K562 (cell line): ENCODE results near the gene TPX2. TPM values are rescaled to one million over a fixed set of nuclear protein-coding genes. Genes with fewer than 3 reads are reported as not detected.

ENCODE experiments used
- ATAC-seq: fragments of 200-7000 bp; cut with Tn5 transposase; 3 replicates; pipeline ENCODE4 v1.9.1; 2020; ENCODE audit warnings: moderate library complexity
- BruUV-seq: library from RNA; stranded (reverse); fragments of 400-500 nt; replicated peaks from 2 replicates; lab custom pipeline; 2021; lab: Mats Ljungman, UMichigan
- CTCF ChIA-PET: fragments of 300-600 bp; formaldehyde crosslinking; extraction: SDS; loops from one replicate; lab custom pipeline; 2021; ENCODE audit warnings: low intra/inter-chr PET ratio; lab: Yijun Ruan, JAX
- POLR2A ChIA-PET: fragments of 300-600, 350-650 bp; sonication (Branson Sonifier 250); formaldehyde crosslinking; extraction: SDS; loops from one replicate; lab custom pipeline; 2021; ENCODE audit warnings: antibody characterized with exemption, inconsistent platforms; lab: Yijun Ruan, JAX
- DNase-seq, 4 experiments: peaks; one replicate each; pipeline versions ENCODE4 v3.0.0 to v3.0.0-alpha.2; 2011 to 2018; ENCODE audit warnings: low spot score in 3 of 4, mixed read lengths in 3 of 4; ENCODE audit errors: extremely low read depth in 1 of 4
- FAIRE-seq: peaks from 2 replicates; lab custom pipeline; 2011; peaks lifted over from hg19 to GRCh38; lab: Jason Lieb, UNC
- H2AFZ ChIP-seq: 2 replicates; pipeline ENCODE4 v1.6.0; 2011; ENCODE audit warnings: low read depth, low read length, control low read depth, inconsistent platforms
- H3K27ac ChIP-seq: fragments of 200-600 bp; 3 replicates; pipeline ENCODE4 v1.8.0; 2011; ENCODE audit warnings: low read depth, mild to moderate bottlenecking, control low read depth, inconsistent platforms, low read length, moderate library complexity, mixed read lengths; ENCODE audit errors: extremely low read depth
- H3K27me3 ChIP-seq, 2 experiments: fragments of 300-600 bp in 1 of 2; 2 replicates in 1 of 2; 3 replicates in 1 of 2; pipeline versions ENCODE4 v1.6.0 to v1.8.0; 2011; ENCODE audit warnings: inconsistent platforms in 2 of 2, low read length in 2 of 2, mild to moderate bottlenecking in 1 of 2, mixed read lengths in 1 of 2, moderate library complexity in 1 of 2; ENCODE audit not compliant: control insufficient read depth in 2 of 2, insufficient read depth in 2 of 2
- H3K36me3 ChIP-seq: fragments of 300-600 bp; 3 replicates; pipeline ENCODE4 v1.8.0; 2011; ENCODE audit warnings: mild to moderate bottlenecking, low read length, inconsistent platforms; ENCODE audit not compliant: control insufficient read depth, insufficient read depth
- H3K4me1 ChIP-seq, 2 experiments: fragments of 200-600 bp in 1 of 2; replicated peaks in 1 of 2; 2 replicates in 1 of 2; 3 replicates in 1 of 2; pipeline versions ENCODE4 v1.5.1 to v1.8.0; 2011; ENCODE audit warnings: inconsistent platforms in 2 of 2, low read length in 2 of 2, mild to moderate bottlenecking in 1 of 2, mixed read lengths in 1 of 2, moderate library complexity in 1 of 2; ENCODE audit not compliant: control insufficient read depth in 2 of 2, insufficient read depth in 2 of 2
- H3K4me2 ChIP-seq: 2 replicates; pipeline ENCODE4 v1.6.1; 2011; ENCODE audit warnings: low read length, control low read depth, inconsistent platforms, mixed read lengths; ENCODE audit not compliant: insufficient read depth
- H3K4me3 ChIP-seq: fragments of 200-600 bp; sonication (generic), shearing (Covaris generic); 2 replicates; pipeline ENCODE4 v1.5.1; 2016; ENCODE audit warnings: control low read depth, inconsistent platforms
- H3K79me2 ChIP-seq: fragments of 200-600 bp; 3 replicates; pipeline ENCODE4 v1.8.0; 2011; ENCODE audit warnings: low read length, inconsistent platforms; ENCODE audit not compliant: control insufficient read depth, insufficient read depth
- H3K9ac ChIP-seq, 2 experiments: 2 replicates each; pipeline versions ENCODE4 v1.6.0 to v1.6.1; 2011; ENCODE audit warnings: low read depth in 2 of 2, low read length in 2 of 2, control low read depth in 1 of 2, inconsistent platforms in 1 of 2, mild to moderate bottlenecking in 1 of 2, mixed read lengths in 1 of 2; ENCODE audit not compliant: insufficient read depth in 1 of 2
- H3K9me1 ChIP-seq: one replicate; pipeline ENCODE4 v1.6.0; 2011; ENCODE audit warnings: inconsistent platforms, mild to moderate bottlenecking, low read length, moderate library complexity; ENCODE audit not compliant: control insufficient read depth, insufficient read depth
- H3K9me3 ChIP-seq: replicated peaks from 2 replicates; pipeline ENCODE4 v1.5.1; 2011; ENCODE audit warnings: low read depth, low read length, inconsistent platforms; ENCODE audit not compliant: control insufficient read depth, insufficient read depth
- H4K20me1 ChIP-seq: replicated peaks from 2 replicates; pipeline ENCODE4 v1.6.1; 2011; ENCODE audit warnings: low read length, inconsistent platforms, mixed read lengths; ENCODE audit not compliant: control insufficient read depth, insufficient read depth
- CCAR2 ChIP-seq: fragments of 200-400 bp; formaldehyde crosslinking; IDR thresholded peaks from 2 replicates; pipeline ENCODE4 v1.6.1; 2017; ENCODE audit warnings: mild to moderate bottlenecking, low read depth, low read length
- DMBX1 ChIP-seq: fragments of 250-450 bp; sonication (Bioruptor Pico); IDR thresholded peaks from 2 replicates; pipeline ENCODE4 v1.8.0; 2022; ENCODE audit warnings: inconsistent platforms, mild to moderate bottlenecking, moderate library complexity, borderline replicate concordance
- ETV1 ChIP-seq: fragments of 450-650 bp; conservative IDR thresholded peaks from 2 replicates; pipeline ENCODE4 v1.6.1; 2016; ENCODE audit warnings: missing genetic modification characterization, control low read depth, low read depth, missing compliant biosample characterization
- FOXK1 ChIP-seq: sonication (generic); formaldehyde crosslinking; IDR thresholded peaks from 2 replicates; pipeline ENCODE4 v1.8.0; 2022; ENCODE audit warnings: missing genetic modification reagents, mild to moderate bottlenecking, borderline replicate concordance
- KDM5B ChIP-seq: fragments of 200-600 bp; sonication (generic); IDR thresholded peaks from 2 replicates; pipeline ENCODE4 v1.6.1; 2012; ENCODE audit warnings: low read depth, mild to moderate bottlenecking, moderate library complexity, low read length, control low read depth, inconsistent platforms; ENCODE audit not compliant: insufficient replicate concordance
- KLF13 ChIP-seq: fragments of 450-650 bp; IDR thresholded peaks from 2 replicates; pipeline ENCODE4 v1.6.1; 2016; ENCODE audit warnings: missing genetic modification characterization, low read depth, mild to moderate bottlenecking, missing compliant biosample characterization, moderate library complexity, borderline replicate concordance
- KLF16 ChIP-seq: IDR thresholded peaks from 2 replicates; pipeline ENCODE4 v1.6.1; 2016; ENCODE audit warnings: antibody characterized with exemption
- NCOA6 ChIP-seq: fragments of 450-650 bp; IDR thresholded peaks from 2 replicates; pipeline ENCODE4 v1.6.1; 2017; ENCODE audit warnings: mild to moderate bottlenecking
- RBM39 ChIP-seq: fragments of 200-400 bp; formaldehyde crosslinking; optimal IDR thresholded peaks from 2 replicates; pipeline ENCODE3; 2018; ENCODE audit warnings: low read depth, low read length
- SAFB2 ChIP-seq: fragments of 200-400 bp; formaldehyde crosslinking; IDR thresholded peaks from 2 replicates; pipeline ENCODE4 v1.6.1; 2018; ENCODE audit warnings: borderline replicate concordance, low read length, low read depth, moderate library complexity; ENCODE audit not compliant: severe bottlenecking
- SRSF3 ChIP-seq: fragments of 200-400 bp; formaldehyde crosslinking; IDR thresholded peaks from 2 replicates; pipeline ENCODE4 v1.6.1; 2016; ENCODE audit warnings: mild to moderate bottlenecking, low read length, moderate library complexity; ENCODE audit not compliant: insufficient read depth
- STAG1 ChIP-seq: sonication (generic); formaldehyde crosslinking; IDR thresholded peaks from 2 replicates; pipeline ENCODE4 v1.5.0; 2020; ENCODE audit warnings: missing genetic modification reagents, borderline replicate concordance
- ZNF311 ChIP-seq: fragments of 250-450 bp; sonication (Bioruptor Pico); IDR thresholded peaks from 2 replicates; pipeline ENCODE4 v1.4.0; 2020; ENCODE audit warnings: mild to moderate bottlenecking, moderate library complexity
- WGBS: fragments of 100-300 bp; shearing (Covaris generic); methylation state at CpG from one replicate; pipeline ENCODE4 v1.1.6; 2016; ENCODE audit warnings: low coverage, mixed read lengths; ENCODE audit not compliant: insufficient coverage; ENCODE audit errors: missing lambda C conversion rate; 5-methylcytosine and 5-hydroxymethylcytosine counted together
- in situ Hi-C: fragments of 300-500 bp; cut with MboI; formaldehyde crosslinking; loops from 4 replicates; pipeline ENCODE4 v1.15.0; 2018; ENCODE audit warnings: inconsistent platforms, mixed read lengths
- intact Hi-C: fragments of 100-400 bp; cut with micrococcal nuclease; formaldehyde crosslinking; loops from 2 replicates; pipeline ENCODE4 v1.14.2; 2022
- polyA plus RNA-seq, 8 experiments: library from polyadenylated mRNA; depleted of rRNA in 4 of 8; stranded (reverse) in 5 of 8; unstranded in 3 of 8; fragments of >200 nt; fragmentation: Nextera tagmentation in 2 of 8; fragmentation: Illumina TruSeq in 1 of 8; extraction: Ambion mirVana in 2 of 8; extraction: Trizol in 1 of 8; gene quantifications; 2 replicates each; pipeline versions ENCODE4 v1.2.1 to v1.2.3, GENCODE V29; 2011 to 2014; ENCODE audit warnings: inconsistent platforms in 1 of 8, missing spikeins in 1 of 8
- total RNA-seq, 7 experiments: library from RNA; depleted of rRNA in 6 of 7; stranded (reverse); fragments of >200 nt in 6 of 7; fragmentation: Illumina TruSeq in 2 of 7; extraction: Trizol in 2 of 7; gene quantifications; 2 replicates each; pipeline versions ENCODE4 v1.2.1 to v1.2.3, GENCODE V29; 2011 to 2021; ENCODE audit warnings: low replicate concordance in 1 of 7
- TF ChIP-seq, protein P1 (sequence below): fragments of 250-450 bp; sonication (Bioruptor Pico); IDR thresholded peaks from 2 replicates; pipeline ENCODE4 v1.4.0; 2020
- TF ChIP-seq, protein P2 (sequence below): fragments of 450-650 bp; IDR thresholded peaks from 2 replicates; pipeline ENCODE4 v1.7.1; 2018; ENCODE audit warnings: mild to moderate bottlenecking, low read depth; ENCODE audit not compliant: partially characterized antibody

Gene TPX2
- total and polyA plus RNA-seq, 9 of the 15 experiments (the other 6 are each of a cell fraction or from before 2014, with no cell fraction given), result 48.0 to 241 (median 133) TPM

DNA sequence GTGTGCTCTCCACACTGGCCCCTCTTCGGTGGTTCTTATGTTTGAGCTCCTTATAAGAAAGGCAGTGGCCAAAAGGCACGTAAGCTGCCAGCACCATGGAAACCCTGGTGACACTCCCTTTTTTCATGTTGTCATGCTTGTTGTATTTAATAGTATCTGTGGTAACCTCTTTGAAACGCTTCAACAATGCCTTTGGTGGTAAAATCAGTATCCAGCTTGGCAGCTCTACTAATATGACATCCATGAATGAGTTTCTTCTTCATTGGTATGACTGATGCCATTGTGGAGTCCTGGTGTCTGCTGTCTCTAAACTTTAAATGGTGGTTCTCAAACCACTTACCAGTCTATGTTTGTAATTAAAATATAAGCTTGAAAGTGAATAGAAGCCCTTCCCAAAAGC lies 69.4 kb downstream of the TPX2 start:
- H3K27me3 ChIP-seq, result no peaks in the 10 kb centered on the region
- WGBS, result 81% methylated on average over 3 of the region's 3 CpGs
- H2AFZ ChIP-seq, result no peak overlapping the region
- no peak for DNase-seq
- peaks cover 41% of the 10 kb centered on the region for H3K36me3 ChIP-seq
- peaks cover 8 to 16% of the 10 kb centered on the region in 2 experiments for H3K4me1 ChIP-seq
- H3K4me3 ChIP-seq, result no peak overlapping the region
- no peak for ATAC-seq
- intact Hi-C loops, result no loop called here
- no peaks in the 10 kb centered on the region for H3K79me2 ChIP-seq
- ChIA-PET CTCF (no interaction called here), POLR2A (interaction anchor here (1.0 to 1.5 kb wide), 3 partner anchors 10 to 23 kb away, joined by 3 to 9 read pairs (median 3); partner anchors contain the start of gene MYLK2)
- H3K27ac ChIP-seq, result no peak overlapping the region
- no peak overlapping the region for H3K4me2 ChIP-seq
- peaks cover 6% of the 10 kb centered on the region; the same call in 1 of the 2 replicates for H4K20me1 ChIP-seq
- in situ Hi-C loops, result no loop called here
- H3K9me1 ChIP-seq, result peaks cover 5% of the 10 kb centered on the region
- H3K9ac ChIP-seq, result no peak overlapping the region
- H3K9me3 ChIP-seq, result no peaks in the 10 kb centered on the region
- no TSS peak for BruUV-seq
- no peak for FAIRE-seq
- TF ChIP-seq KLF13 (tag) (no peak), ZNF311 (CRISPR knock-in tag) (no peak), SAFB2 (no peak), NCOA6 (no peak), CCAR2 (no peak), KLF16 (no peak), DMBX1 (CRISPR knock-in tag) (no peak), FOXK1 (CRISPR knock-in tag) (no peak), ETV1 (tag) (no peak), SRSF3 (no peak), STAG1 (CRISPR knock-in tag) (no peak), RBM39 (no peak), KDM5B (no peak)
- TF ChIP-seq, protein P1, sequence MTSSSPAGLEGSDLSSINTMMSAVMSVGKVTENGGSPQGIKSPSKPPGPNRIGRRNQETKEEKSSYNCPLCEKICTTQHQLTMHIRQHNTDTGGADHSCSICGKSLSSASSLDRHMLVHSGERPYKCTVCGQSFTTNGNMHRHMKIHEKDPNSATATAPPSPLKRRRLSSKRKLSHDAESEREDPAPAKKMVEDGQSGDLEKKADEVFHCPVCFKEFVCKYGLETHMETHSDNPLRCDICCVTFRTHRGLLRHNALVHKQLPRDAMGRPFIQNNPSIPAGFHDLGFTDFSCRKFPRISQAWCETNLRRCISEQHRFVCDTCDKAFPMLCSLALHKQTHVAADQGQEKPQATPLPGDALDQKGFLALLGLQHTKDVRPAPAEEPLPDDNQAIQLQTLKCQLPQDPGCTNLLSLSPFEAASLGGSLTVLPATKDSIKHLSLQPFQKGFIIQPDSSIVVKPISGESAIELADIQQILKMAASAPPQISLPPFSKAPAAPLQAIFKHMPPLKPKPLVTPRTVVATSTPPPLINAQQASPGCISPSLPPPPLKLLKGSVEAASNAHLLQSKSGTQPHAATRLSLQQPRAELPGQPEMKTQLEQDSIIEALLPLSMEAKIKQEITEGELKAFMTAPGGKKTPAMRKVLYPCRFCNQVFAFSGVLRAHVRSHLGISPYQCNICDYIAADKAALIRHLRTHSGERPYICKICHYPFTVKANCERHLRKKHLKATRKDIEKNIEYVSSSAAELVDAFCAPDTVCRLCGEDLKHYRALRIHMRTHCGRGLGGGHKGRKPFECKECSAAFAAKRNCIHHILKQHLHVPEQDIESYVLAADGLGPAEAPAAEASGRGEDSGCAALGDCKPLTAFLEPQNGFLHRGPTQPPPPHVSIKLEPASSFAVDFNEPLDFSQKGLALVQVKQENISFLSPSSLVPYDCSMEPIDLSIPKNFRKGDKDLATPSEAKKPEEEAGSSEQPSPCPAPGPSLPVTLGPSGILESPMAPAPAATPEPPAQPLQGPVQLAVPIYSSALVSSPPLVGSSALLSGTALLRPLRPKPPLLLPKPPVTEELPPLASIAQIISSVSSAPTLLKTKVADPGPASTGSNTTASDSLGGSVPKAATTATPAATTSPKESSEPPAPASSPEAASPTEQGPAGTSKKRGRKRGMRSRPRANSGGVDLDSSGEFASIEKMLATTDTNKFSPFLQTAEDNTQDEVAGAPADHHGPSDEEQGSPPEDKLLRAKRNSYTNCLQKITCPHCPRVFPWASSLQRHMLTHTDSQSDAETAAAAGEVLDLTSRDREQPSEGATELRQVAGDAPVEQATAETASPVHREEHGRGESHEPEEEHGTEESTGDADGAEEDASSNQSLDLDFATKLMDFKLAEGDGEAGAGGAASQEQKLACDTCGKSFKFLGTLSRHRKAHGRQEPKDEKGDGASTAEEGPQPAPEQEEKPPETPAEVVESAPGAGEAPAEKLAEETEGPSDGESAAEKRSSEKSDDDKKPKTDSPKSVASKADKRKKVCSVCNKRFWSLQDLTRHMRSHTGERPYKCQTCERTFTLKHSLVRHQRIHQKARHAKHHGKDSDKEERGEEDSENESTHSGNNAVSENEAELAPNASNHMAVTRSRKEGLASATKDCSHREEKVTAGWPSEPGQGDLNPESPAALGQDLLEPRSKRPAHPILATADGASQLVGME, result no peak
- TF ChIP-seq, protein P2, sequence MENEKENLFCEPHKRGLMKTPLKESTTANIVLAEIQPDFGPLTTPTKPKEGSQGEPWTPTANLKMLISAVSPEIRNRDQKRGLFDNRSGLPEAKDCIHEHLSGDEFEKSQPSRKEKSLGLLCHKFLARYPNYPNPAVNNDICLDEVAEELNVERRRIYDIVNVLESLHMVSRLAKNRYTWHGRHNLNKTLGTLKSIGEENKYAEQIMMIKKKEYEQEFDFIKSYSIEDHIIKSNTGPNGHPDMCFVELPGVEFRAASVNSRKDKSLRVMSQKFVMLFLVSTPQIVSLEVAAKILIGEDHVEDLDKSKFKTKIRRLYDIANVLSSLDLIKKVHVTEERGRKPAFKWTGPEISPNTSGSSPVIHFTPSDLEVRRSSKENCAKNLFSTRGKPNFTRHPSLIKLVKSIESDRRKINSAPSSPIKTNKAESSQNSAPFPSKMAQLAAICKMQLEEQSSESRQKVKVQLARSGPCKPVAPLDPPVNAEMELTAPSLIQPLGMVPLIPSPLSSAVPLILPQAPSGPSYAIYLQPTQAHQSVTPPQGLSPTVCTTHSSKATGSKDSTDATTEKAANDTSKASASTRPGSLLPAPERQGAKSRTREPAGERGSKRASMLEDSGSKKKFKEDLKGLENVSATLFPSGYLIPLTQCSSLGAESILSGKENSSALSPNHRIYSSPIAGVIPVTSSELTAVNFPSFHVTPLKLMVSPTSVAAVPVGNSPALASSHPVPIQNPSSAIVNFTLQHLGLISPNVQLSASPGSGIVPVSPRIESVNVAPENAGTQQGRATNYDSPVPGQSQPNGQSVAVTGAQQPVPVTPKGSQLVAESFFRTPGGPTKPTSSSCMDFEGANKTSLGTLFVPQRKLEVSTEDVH, result no peak
